GM12878 (cell line): Measurements from ENCODE around the gene NCAM1. TPM values are rescaled to one million over a fixed set of nuclear protein-coding genes. Genes with fewer than 3 reads are reported as not detected.

Source experiments
- ATAC-seq: fragments of 200-7000 bp; cut with Tn5 transposase; 3 replicates; pipeline ENCODE4 v1.9.1; 2020; ENCODE audit warnings: mild to moderate bottlenecking, moderate library complexity
- BruUV-seq: library from RNA; stranded (reverse); fragments of 400-500 nt; replicated peaks from 2 replicates; lab custom pipeline; 2021; lab: Mats Ljungman, UMichigan
- CTCF ChIA-PET: fragments of 300-600 bp; sonication (Branson Sonifier 250); formaldehyde crosslinking; extraction: SDS; loops from one replicate; lab custom pipeline; 2021; ENCODE audit warnings: inconsistent platforms; lab: Yijun Ruan, JAX
- POLR2A ChIA-PET: fragments of 350-600 bp; formaldehyde crosslinking; extraction: SDS; loops from one replicate; lab custom pipeline; 2021; ENCODE audit warnings: inconsistent platforms; lab: Charles Lee
- RAD21 ChIA-PET: fragments of 300-600 bp; sonication (Branson Sonifier 250); formaldehyde crosslinking; loops from one replicate; lab custom pipeline; 2023; ENCODE audit warnings: antibody characterized with exemption; ENCODE audit not compliant: unreplicated experiment; lab: Charles Lee
- SMC1A ChIA-PET: fragments of 300-600 bp; sonication (Branson Sonifier 250); formaldehyde crosslinking; loops from one replicate; lab custom pipeline; 2023; ENCODE audit not compliant: unreplicated experiment, uncharacterized antibody; lab: Charles Lee
- DNase-seq: peaks from one replicate; pipeline ENCODE4 v3.0.0-alpha.2; 2011; ENCODE audit warnings: low read depth, low spot score
- FAIRE-seq: peaks from 3 replicates; lab custom pipeline; 2011; peaks lifted over from hg19 to GRCh38; lab: Jason Lieb, UNC
- H2AFZ ChIP-seq: 2 replicates; pipeline ENCODE4 v1.6.0; 2011; ENCODE audit warnings: low read depth, low read length, control low read depth; ENCODE audit not compliant: control insufficient read depth
- H3K27ac ChIP-seq: 2 replicates; pipeline ENCODE4 v1.5.1; 2011; ENCODE audit warnings: control low read depth; ENCODE audit not compliant: control insufficient read depth, insufficient read depth
- H3K27me3 ChIP-seq, 2 experiments: replicated peaks in 1 of 2; 2 replicates each; pipeline versions ENCODE4 v1.6.0 to v1.6.1; 2011; ENCODE audit warnings: low read length in 1 of 2; ENCODE audit not compliant: control insufficient read depth in 2 of 2, insufficient read depth in 2 of 2
- H3K36me3 ChIP-seq, 2 experiments: 2 replicates each; pipeline ENCODE4 v1.5.1; 2011; ENCODE audit warnings: low read length in 1 of 2; ENCODE audit not compliant: control insufficient read depth in 2 of 2, insufficient read depth in 2 of 2
- H3K4me1 ChIP-seq: 2 replicates; pipeline ENCODE4 v1.6.1; 2011; ENCODE audit warnings: mild to moderate bottlenecking, low read length, moderate library complexity, mixed read lengths; ENCODE audit not compliant: control insufficient read depth, insufficient read depth
- H3K4me2 ChIP-seq: 2 replicates; pipeline ENCODE4 v1.6.0; 2011; ENCODE audit warnings: control low read depth; ENCODE audit not compliant: control insufficient read depth, insufficient read depth
- H3K4me3 ChIP-seq: fragments of 200-600 bp; sonication (generic); 2 replicates; pipeline ENCODE4 v1.5.1; 2016
- H3K79me2 ChIP-seq: 2 replicates; pipeline ENCODE4 v1.6.0; 2011; ENCODE audit warnings: low read length; ENCODE audit not compliant: control insufficient read depth, insufficient read depth
- H3K9ac ChIP-seq: 2 replicates; pipeline ENCODE4 v1.8.0; 2011; ENCODE audit warnings: low read length, control low read depth, mixed read lengths; ENCODE audit not compliant: control insufficient read depth, insufficient read depth
- H3K9me3 ChIP-seq: replicated peaks from 3 replicates; pipeline ENCODE4 v1.5.1; 2011; ENCODE audit warnings: mild to moderate bottlenecking, low read length; ENCODE audit not compliant: control insufficient read depth, insufficient read depth
- H4K20me1 ChIP-seq: 2 replicates; pipeline ENCODE4 v1.6.0; 2011; ENCODE audit not compliant: control insufficient read depth, insufficient read depth
- PAX5 ChIP-seq: IDR thresholded peaks from 2 replicates; pipeline ENCODE4 v1.6.1; 2011; ENCODE audit warnings: low read depth, low read length, borderline replicate concordance
- SMAD1 ChIP-seq: fragments of 450-650 bp; IDR thresholded peaks from 2 replicates; pipeline ENCODE4 v1.6.1; 2018; ENCODE audit warnings: mild to moderate bottlenecking, low read depth; ENCODE audit not compliant: partially characterized antibody
- WRNIP1 ChIP-seq: IDR thresholded peaks from 2 replicates; pipeline ENCODE4 v1.6.1; 2011; ENCODE audit warnings: low read depth, low read length, improper control_type of control experiment, borderline replicate concordance
- WGBS: methylation state at CpG from one replicate; pipeline ENCODE4 v1.1.6; 2016; ENCODE audit warnings: low lambda C conversion rate; ENCODE audit not compliant: insufficient replicate concordance, insufficient coverage; ENCODE audit errors: missing lambda C conversion rate; 5-methylcytosine and 5-hydroxymethylcytosine counted together
- in situ Hi-C: fragments of 300-500 bp; cut with MboI; formaldehyde crosslinking; loops from 9 replicates; pipeline ENCODE4 v1.14.3; 2018; ENCODE audit warnings: mixed read lengths
- intact Hi-C: fragments of 100-400 bp; cut with micrococcal nuclease; formaldehyde crosslinking; loops from one replicate; pipeline ENCODE4 v1.14.2; 2022; ENCODE audit not compliant: unreplicated experiment
- polyA plus RNA-seq, 11 experiments: library from polyadenylated mRNA; depleted of rRNA in 4 of 11; unstranded in 6 of 11; stranded (reverse) in 5 of 11; fragments of >200 nt; fragmentation: Nextera tagmentation in 4 of 11; fragmentation: Illumina TruSeq in 1 of 11; extraction: Ambion mirVana in 4 of 11; extraction: Trizol in 1 of 11; gene quantifications; 1 replicate in 1 of 11; 2 replicates in 10 of 11; pipeline versions ENCODE4 v1.2.1 to v1.2.3, GENCODE V29; 2011 to 2016; ENCODE audit warnings: inconsistent platforms in 2 of 11, missing spikeins in 2 of 11, low read depth in 1 of 11
- total RNA-seq, 4 experiments: library from RNA; depleted of rRNA in 3 of 4; stranded (reverse); fragments of >200 nt in 3 of 4; fragmentation: Illumina TruSeq in 1 of 4; extraction: Trizol in 1 of 4; gene quantifications; 2 replicates each; pipeline versions ENCODE4 v1.2.1 to v1.2.3, GENCODE V29; 2013 to 2021
- TF ChIP-seq, protein P1 (sequence below): fragments of 450-650 bp; IDR thresholded peaks from 2 replicates; pipeline ENCODE4 v1.6.1; 2017; ENCODE audit warnings: borderline replicate concordance
- TF ChIP-seq, protein P2 (sequence below): fragments of 450-650 bp; IDR thresholded peaks from 2 replicates; pipeline ENCODE4 v1.6.1; 2017; ENCODE audit warnings: antibody characterized with exemption, mild to moderate bottlenecking, moderate library complexity

Gene NCAM1
- total and polyA plus RNA-seq, 10 of the 15 experiments (the other 5 are each of a cell fraction or from before 2014, with no cell fraction given), result 0.10 to 0.23 (median 0.11) TPM; not detected in 7

DNA sequence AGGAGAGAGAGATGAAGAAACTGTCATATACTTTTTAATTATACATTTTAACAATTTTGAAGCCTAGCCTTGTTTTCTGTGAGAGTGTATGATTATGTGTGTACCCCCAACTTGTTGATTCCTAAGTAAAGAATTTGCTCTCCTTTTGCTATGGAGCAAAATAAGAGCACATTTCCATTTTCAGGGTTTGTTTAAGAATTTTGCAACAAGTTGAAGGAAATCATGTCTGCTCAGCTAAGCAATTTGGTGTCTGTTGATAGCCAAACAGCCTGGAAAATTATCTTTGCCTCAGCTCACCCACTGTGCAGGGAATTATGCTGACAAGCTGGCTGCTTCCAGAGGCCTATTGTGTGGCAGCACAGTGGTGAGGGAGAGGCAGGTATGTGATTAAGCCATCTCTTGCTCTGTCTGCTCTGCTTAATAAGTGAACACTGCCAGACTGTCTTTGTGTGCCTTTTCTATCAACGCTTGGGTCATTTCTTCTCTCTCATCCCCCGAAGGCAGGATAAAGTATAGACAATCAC, 218.0 kb downstream of the NCAM1 start:
- intact Hi-C loops (no loop called here), in situ Hi-C loops (no loop called here)
- Histone ChIP-seq H2AFZ (no peak overlapping the region), H3K4me2 (no peak overlapping the region), H3K9me3 (no peaks in the 10 kb centered on the region), H3K27me3 (peaks cover 0 to 7% of the 10 kb centered on the region in 2 experiments; a peak in 3 of 4 replicates), H3K79me2 (no peaks in the 10 kb centered on the region), H3K27ac (no peak overlapping the region), H4K20me1 (no peaks in the 10 kb centered on the region), H3K4me1 (no peaks in the 10 kb centered on the region), H3K36me3 (no peaks in the 10 kb centered on the region), H3K4me3 (no peak overlapping the region), H3K9ac (no peak overlapping the region)
- no TSS peak for BruUV-seq
- ChIA-PET RAD21 (no interaction called here), POLR2A (no interaction called here), SMC1A (interaction anchor here (0.7 kb wide), 1 partner anchor 16 kb away, joined by 3 read pairs; no protein-coding TSS in a partner anchor), CTCF (no interaction called here)
- FAIRE-seq (no peak), DNase-seq (no peak), ATAC-seq (no peak)
- WGBS, result 26% methylated on average over 2 of the region's 2 CpGs
- TF ChIP-seq, protein P1, sequence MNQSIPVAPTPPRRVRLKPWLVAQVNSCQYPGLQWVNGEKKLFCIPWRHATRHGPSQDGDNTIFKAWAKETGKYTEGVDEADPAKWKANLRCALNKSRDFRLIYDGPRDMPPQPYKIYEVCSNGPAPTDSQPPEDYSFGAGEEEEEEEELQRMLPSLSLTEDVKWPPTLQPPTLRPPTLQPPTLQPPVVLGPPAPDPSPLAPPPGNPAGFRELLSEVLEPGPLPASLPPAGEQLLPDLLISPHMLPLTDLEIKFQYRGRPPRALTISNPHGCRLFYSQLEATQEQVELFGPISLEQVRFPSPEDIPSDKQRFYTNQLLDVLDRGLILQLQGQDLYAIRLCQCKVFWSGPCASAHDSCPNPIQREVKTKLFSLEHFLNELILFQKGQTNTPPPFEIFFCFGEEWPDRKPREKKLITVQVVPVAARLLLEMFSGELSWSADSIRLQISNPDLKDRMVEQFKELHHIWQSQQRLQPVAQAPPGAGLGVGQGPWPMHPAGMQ, result no peak
- TF ChIP-seq WRNIP1 (no peak), PAX5 (no peak), SMAD1 (no peak)
- TF ChIP-seq, protein P2, sequence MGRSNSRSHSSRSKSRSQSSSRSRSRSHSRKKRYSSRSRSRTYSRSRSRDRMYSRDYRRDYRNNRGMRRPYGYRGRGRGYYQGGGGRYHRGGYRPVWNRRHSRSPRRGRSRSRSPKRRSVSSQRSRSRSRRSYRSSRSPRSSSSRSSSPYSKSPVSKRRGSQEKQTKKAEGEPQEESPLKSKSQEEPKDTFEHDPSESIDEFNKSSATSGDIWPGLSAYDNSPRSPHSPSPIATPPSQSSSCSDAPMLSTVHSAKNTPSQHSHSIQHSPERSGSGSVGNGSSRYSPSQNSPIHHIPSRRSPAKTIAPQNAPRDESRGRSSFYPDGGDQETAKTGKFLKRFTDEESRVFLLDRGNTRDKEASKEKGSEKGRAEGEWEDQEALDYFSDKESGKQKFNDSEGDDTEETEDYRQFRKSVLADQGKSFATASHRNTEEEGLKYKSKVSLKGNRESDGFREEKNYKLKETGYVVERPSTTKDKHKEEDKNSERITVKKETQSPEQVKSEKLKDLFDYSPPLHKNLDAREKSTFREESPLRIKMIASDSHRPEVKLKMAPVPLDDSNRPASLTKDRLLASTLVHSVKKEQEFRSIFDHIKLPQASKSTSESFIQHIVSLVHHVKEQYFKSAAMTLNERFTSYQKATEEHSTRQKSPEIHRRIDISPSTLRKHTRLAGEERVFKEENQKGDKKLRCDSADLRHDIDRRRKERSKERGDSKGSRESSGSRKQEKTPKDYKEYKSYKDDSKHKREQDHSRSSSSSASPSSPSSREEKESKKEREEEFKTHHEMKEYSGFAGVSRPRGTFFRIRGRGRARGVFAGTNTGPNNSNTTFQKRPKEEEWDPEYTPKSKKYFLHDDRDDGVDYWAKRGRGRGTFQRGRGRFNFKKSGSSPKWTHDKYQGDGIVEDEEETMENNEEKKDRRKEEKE, result no peak
